ENCODE measurements around the gene SFT2D3.

- TF ChIP-seq CTCF (IDR thresholded peaks at IDR 0.05) (no peak), POLR2A (IDR thresholded peaks at IDR 0.05) (no peak)
Measured at GRCh38 chr2:127663566-127664064, 37.7 kb upstream of the SFT2D3 start.

All from body of pancreas (tissue), 4 donors.